GM13977 (cell line): ENCODE data around the gene PHC2.

ENCODE experiments used
- DNase-seq: peaks from one replicate; pipeline ENCODE4 v3.0.0; 2012; ENCODE audit warnings: low spot score
- in situ Hi-C: fragments of 300-500 bp; cut with MboI; formaldehyde crosslinking; loops from one replicate; pipeline ENCODE4 v1.12.0; 2022; ENCODE audit warnings: low sequenced_read_pairs, low pct_unique_long_range_greater_than_20kb, mixed read lengths, inconsistent platforms; ENCODE audit not compliant: unreplicated experiment
- TF ChIP-seq, protein P1 (sequence below): IDR thresholded peaks from 2 replicates; pipeline ENCODE4 v1.5.1; 2012; ENCODE audit warnings: mild to moderate bottlenecking, control low read depth; ENCODE audit not compliant: insufficient read depth; ENCODE audit errors: extremely low read depth, missing control alignments

The PHC2 gene

DNA sequence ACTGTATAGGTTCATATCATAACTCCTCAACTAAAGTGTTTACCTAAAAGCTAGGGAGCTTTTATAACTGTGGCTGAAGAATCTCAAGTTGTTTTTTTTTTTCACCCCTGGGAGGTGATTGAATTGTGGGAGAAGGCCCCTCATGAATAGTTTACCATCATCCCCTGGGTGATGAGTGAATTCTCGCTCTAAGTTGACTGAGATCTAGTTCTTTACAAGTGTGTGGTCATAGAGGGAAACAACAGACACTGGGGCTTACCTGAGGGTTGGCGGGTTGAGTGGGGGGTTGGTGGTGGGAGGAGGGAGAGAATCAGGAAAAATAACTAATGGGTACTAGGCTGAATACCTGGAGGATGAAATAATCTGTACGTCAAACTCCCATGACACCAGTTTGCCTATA, 33.7 kb upstream of the PHC2 start:
- TF ChIP-seq, protein P1, sequence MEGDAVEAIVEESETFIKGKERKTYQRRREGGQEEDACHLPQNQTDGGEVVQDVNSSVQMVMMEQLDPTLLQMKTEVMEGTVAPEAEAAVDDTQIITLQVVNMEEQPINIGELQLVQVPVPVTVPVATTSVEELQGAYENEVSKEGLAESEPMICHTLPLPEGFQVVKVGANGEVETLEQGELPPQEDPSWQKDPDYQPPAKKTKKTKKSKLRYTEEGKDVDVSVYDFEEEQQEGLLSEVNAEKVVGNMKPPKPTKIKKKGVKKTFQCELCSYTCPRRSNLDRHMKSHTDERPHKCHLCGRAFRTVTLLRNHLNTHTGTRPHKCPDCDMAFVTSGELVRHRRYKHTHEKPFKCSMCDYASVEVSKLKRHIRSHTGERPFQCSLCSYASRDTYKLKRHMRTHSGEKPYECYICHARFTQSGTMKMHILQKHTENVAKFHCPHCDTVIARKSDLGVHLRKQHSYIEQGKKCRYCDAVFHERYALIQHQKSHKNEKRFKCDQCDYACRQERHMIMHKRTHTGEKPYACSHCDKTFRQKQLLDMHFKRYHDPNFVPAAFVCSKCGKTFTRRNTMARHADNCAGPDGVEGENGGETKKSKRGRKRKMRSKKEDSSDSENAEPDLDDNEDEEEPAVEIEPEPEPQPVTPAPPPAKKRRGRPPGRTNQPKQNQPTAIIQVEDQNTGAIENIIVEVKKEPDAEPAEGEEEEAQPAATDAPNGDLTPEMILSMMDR = no peak
- no peak for DNase-seq
- in situ Hi-C loops = loop anchor here (10.0 kb wide), 1 partner anchor 90 kb away; no protein-coding TSS in a partner anchor

DNA sequence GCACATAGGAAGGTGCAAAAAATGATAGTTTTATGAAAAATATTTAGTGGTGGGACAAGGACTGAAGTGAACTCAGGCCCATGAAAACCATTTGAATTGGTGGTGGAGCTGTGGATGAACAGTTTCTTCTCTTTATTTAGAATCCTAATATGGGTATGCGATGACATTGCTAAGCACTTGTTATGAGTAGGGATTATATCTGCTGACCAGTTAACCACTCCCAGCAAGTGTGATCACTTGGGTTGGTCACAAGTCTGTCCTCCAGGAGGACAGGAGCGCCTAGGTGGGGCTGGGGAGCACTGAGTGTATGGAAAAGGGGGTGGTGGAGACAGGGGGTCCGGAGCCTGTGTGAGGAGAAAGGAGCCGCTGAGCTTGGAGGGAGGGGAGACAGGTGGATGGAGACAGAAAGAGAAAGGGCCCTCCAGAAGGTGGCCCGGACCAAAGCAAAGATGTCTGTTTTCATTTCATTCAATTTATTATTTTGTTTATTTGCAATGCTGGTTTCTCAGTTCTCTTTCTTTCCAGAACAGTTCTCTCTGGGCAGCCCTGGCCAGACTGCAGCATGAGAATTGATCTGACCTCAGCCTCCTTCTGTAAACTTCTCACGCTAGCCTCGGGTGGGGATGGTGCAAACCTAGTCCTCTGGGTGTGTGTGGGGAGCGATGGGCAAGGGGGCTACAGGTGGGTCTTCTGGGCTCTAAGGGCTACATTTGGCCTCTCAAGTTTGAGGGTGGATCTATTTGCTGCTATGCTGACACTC, 31.7 kb upstream of the PHC2 start:
- in situ Hi-C loops = loop anchor here (10.0 kb wide), 1 partner anchor 88 kb away; no protein-coding TSS in a partner anchor
- TF ChIP-seq, protein P1 = no peak
- no peak for DNase-seq

DNA sequence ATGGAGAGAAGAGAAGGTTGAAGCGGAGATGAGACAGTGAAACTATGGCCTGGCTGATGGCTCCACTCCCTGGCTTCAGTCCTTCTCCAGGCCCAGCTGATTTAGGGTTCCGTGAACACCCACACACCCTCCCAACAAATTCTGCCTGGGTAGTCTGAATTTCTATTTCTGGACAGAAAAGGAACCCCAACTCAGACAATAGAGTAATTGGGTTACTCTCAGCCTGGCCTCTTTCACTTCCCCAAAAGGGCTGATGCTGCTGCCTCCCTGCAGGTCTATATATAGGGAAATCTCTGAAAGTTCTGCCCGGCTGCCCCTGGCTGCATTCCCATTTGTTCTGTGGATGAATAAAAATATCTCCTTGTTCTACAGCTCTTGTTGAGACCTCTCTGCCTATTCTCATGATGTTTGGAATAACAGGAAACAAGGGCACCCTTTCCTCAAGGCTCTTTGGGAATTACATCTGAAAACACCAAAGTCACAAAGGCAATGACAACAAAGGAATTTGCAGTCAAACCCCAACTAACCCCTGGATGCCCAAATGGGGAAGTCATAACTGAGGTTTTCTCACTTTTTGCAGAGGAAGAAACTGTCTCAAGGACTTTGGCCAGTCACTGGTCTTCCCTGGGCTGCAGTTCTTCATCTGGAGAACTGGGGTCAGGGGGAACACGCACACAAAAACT, 30.2 kb upstream of the PHC2 start:
- in situ Hi-C loops = loop anchor here (10.0 kb wide), 1 partner anchor 86 kb away; no protein-coding TSS in a partner anchor
- peak; percentile 64 for DNase-seq
- TF ChIP-seq, protein P1 = no peak

DNA sequence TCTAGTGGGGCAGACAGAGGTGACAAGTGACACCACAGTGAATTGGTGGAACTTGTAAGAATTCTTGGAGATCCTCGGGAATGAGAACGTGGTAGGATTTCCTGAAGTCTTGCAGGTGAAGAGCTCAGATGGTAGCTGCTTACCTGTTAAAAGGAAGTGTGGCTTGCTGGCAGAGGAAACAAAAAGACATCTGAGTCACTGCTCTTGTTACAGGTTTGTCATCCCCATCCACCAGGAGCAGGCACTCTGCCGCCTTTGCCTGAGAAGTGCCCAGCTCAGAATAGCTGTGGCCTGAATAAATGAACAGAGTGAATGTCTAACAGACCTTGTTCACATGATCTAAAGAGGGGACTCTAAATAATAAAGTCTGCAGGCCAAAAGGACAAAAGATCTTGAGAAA, 29.2 kb upstream of the PHC2 start:
- TF ChIP-seq, protein P1 = no peak
- in situ Hi-C loops = loop anchor here (10.0 kb wide), 1 partner anchor 85 kb away; no protein-coding TSS in a partner anchor
- DNase-seq = no peak

DNA sequence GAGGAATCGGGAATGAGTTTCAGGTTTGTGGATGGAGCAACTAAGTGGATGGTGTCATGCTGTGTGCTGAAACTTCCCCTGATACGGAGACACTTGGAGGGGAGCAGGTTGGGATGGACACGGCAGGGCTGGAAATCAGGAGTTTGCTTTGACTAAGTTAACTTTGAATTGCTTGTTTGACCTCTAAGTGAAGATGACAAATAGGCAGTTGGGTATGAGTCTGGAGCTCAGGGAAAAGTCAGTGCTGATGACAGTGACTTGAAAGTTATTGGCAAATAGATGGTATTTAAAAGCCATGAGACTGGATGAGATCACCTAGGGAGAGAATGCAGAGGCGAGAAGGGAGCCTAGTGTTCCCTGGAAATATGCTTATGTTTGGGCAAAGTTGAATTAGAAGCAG, 28.8 kb upstream of the PHC2 start:
- DNase-seq = no peak
- in situ Hi-C loops = loop anchor here (10.0 kb wide), 1 partner anchor 85 kb away; no protein-coding TSS in a partner anchor
- TF ChIP-seq, protein P1 = no peak

DNA sequence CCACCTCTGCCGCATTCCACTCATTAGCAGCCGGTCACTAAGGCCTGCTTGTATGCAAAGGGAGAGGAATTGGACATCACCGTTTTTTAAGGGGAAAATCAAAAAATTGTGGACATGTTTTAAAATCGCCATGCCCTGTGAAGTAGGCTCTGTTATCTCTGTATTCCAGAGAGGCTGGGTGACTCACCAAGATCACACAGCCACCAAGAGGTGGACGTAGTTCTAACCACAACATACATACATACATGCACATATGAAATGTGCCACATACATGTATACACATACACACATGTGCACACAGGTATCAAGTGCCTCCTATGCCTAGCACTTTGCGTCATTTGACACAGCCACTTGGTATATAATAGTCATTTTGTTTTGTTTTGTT, 25.6 kb upstream of the PHC2 start:
- DNase-seq = no peak
- in situ Hi-C loops = no loop called here
- TF ChIP-seq, protein P1 = no peak
